Measurements from ENCODE around the gene MYO15A.
A peak's percentile ranks its signal among the peaks of the same experiment; 100 is the strongest.

Gene MYO15A, protein sequence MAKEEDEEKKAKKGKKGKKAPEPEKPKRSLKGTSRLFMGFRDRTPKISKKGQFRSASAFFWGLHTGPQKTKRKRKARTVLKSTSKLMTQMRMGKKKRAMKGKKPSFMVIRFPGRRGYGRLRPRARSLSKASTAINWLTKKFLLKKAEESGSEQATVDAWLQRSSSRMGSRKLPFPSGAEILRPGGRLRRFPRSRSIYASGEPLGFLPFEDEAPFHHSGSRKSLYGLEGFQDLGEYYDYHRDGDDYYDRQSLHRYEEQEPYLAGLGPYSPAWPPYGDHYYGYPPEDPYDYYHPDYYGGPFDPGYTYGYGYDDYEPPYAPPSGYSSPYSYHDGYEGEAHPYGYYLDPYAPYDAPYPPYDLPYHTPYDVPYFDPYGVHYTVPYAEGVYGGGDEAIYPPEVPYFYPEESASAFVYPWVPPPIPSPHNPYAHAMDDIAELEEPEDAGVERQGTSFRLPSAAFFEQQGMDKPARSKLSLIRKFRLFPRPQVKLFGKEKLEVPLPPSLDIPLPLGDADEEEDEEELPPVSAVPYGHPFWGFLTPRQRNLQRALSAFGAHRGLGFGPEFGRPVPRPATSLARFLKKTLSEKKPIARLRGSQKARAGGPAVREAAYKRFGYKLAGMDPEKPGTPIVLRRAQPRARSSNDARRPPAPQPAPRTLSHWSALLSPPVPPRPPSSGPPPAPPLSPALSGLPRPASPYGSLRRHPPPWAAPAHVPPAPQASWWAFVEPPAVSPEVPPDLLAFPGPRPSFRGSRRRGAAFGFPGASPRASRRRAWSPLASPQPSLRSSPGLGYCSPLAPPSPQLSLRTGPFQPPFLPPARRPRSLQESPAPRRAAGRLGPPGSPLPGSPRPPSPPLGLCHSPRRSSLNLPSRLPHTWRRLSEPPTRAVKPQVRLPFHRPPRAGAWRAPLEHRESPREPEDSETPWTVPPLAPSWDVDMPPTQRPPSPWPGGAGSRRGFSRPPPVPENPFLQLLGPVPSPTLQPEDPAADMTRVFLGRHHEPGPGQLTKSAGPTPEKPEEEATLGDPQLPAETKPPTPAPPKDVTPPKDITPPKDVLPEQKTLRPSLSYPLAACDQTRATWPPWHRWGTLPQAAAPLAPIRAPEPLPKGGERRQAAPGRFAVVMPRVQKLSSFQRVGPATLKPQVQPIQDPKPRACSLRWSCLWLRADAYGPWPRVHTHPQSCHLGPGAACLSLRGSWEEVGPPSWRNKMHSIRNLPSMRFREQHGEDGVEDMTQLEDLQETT (N-terminal part only)

DNA sequence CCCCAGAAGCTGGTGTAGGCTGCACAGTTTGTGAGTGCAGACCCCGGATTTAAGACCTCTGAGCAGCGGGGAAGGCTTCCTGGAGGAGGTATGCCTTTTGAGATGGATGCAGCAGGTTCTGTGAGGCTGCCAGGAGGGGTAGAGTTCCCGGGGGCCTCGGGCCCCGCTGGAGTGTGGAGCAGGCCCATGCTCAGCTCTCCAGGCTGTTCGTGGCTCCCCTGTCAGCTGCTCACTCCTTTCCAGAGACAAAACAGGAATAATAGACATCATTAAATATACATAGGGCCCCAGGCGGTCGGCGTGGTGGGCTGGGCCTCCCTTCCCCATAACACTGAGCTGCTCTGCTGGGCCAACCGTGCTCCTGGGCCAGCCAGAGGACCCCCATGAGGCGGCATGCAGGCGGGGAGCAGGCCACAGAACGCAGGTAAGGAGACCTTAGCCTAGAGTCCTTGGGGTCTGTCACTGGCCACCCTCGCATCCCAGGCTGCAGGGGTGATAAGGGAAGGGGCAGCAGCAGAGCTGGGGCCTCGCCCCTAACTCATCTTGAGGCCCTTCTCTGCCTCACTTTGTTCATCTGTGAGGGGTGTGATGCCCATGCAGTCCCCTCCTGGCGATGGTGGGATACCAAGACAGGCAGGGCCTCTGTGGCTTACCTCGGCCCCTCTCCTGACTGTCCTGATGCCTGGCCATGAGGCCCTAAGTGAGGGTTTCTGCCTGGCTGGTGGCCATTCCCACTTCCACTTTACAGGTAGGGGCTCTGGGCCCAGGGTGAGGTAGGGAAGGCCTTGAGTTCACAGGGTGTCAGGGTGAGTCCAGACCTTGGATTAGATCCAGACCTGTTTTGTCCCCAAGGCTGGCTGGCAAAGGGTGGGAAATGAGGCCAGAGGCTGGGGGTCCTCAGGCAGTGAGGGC, at the start of gene MYO15A:
Gene MYO15A, plus strand, starts transcription at position 356 of the 912 bp plus-strand sequence. CDS start 10,045 bp downstream, outside the sequence.
- no peak for DNase-seq (ENCODE audit: low read depth in 3 of 3)

DNA sequence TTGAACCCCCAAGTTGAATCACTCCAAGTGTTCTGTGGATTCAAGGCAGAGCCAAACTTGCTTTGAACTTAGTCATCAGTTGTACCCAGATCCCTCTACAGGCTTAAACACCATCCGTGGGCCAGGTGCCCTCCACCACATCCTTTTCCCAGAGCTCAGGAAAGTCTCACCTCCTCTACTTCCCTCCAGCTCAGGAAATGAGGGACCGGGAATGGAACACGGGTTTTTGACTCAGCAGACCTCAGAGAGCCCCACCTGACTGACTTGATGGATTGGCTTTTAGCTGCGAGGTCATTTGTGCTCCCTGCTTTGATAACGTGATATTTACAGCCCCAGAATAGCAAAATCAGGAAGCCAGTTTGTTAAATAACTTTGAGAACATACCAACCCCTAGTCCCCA, 49.3 kb upstream of the MYO15A start:
- DNase-seq (ENCODE audit: low read depth in 3 of 3) = no peak

DNA sequence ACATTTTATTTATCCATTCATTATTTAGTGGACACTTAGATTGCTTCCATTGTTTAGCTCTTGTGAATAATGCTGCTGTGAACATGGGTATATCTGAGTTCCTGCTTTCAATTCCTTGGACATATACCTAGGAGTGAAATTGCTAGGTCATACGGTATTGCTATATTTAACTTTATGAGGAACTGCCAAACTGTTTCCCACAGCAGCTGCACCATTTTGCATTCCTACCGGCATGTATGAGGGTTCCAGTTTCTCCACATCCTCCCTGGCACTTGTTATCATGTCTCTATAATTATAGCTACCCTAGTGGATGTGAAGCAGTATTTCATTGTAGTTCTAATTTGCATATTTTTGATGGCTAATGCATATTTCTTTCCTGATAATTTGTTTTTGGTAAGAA, 44.5 kb upstream of the MYO15A start:
- no peak for DNase-seq (ENCODE audit: low read depth in 3 of 3)

DNA sequence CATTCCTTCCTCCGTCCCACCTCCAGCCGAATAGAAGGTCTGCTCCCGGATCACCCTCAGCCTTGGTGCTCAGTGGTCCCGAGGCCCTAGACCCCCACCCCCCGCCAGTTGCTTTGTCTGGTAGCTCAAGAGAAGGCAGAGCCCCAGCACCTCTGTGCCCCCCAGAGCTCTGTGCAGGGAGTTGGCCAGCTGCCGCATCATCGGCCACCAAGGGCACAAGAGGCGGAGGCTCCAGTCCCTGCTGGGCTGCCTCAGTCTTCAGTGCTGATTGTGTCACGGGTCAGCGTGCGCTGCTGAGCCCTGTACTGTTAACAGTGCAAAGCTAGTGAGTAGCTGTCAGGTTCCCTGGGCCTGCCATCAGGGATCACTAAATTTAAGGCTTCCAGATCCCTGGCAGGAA, 43.0 kb upstream of the MYO15A start:
- DNase-seq (ENCODE audit: low read depth in 3 of 3) = no peak

DNA sequence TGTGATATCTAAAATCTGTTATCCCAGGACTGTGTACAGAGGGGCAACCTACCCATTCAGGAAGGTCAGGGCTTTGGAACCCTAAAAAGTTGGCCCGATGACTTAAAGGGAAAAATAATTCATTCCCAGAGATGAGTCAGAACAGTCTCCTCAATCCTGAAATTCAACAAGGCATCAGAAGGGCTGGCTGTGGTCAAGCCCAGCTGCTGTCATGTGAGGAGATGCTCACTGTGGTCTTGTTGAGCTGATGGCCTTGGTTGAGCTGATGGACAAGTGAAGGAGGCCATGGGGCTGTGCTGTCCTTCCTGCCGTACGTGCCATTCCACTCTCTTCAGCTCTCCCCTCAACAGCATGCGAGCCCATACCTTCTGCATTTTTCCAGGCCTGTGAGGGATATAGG, 41.7 kb upstream of the MYO15A start:
- DNase-seq (ENCODE audit: low read depth in 3 of 3) = no peak

DNA sequence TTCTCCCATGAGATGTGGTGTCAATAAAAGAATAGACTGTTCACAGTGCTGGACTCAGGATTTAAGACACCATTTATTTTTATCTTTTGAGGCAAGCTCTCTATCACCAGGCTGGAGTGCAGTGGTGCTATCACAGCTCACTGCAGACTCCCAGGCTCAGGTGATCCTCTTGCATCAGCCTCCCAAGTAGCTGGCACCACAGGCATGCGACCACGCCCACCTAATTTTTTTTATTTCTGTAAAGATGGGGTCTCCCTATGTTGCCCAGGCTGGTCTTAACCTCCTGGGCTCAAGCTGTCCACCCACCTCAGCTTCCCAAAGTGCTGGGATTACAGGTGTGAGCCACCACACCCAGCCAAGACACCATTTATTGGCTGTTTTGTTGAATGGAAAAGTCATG, 39.5 kb upstream of the MYO15A start:
- no peak for DNase-seq (ENCODE audit: low read depth in 3 of 3)

DNA sequence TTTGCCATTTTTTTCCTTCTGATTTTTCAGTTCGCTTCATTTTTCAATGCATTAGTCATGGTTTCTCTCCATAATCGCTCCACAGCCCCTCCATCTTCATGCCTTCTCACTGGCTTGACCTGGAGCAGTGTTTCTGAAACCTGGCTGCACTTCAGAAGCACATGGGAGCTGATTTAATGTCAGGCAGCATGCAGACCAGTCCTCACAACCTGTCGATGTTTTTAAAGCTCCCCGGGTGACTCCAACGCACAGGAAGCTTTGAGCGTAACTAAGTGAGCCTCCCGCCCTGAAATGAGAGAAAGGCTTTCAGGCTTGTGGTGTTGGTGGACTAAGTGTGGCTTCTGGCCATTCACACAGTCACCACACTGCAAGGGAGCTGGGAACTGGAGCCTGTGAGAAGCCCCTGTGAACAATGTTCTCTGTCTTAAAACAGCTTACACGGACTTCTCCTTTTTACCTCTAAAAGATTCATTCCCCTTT, 37.7 kb upstream of the MYO15A start:
- DNase-seq (ENCODE audit: low read depth in 3 of 3) = no peak

DNA sequence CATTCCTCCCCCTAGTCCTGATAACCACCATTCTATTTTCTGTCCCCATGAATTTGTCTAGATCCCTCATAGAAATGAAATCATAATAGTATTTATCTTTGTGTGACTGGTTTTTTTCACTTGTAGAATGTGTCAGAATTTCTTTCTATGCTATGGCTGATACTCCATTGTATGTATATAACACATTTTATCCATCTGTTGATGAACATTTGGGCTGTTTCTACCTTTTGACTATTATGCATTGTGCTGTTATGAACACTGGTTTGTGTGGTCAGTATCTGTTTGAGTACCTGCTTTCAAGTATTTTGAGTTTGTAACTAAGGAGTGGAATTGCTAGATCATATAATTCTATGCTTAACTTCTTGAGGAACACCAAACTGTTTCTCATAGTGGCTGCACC, 36.8 kb upstream of the MYO15A start:
- DNase-seq (ENCODE audit: low read depth in 3 of 3) = no peak

DNA sequence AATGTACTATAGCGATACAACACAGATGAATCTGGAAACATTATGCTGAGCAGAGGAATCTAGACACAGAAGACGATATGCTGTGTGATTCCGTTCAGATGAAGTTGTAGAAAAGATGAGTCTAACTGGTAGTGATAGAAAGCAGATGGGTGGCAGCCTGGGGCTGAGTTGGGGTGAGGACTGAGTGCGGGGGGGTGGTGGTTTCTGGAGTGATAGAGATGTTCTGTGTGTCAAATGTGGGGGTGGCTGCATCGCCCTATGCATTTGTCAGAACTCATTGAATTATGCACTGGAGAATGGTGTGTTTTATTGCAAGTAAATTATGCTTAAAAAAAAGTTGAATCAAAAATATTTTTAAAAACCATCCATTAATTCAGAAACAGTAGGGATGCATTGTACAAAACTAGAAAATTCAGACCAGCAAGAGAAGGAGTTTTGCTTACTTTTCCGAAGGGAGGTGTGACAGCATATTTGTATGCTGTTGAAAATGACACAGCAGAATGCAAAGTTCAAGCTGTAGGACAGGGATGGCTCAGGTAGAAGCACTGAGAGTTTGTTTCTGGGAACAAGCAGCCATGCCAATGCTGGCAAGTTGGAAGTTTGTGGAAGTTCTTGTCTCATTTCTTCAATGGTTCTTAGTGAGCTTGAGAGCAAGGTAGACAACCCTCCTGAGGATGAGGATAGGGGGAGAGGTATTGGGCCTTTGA, 33.8 kb upstream of the MYO15A start:
- no peak for DNase-seq (ENCODE audit: low read depth in 3 of 3)

DNA sequence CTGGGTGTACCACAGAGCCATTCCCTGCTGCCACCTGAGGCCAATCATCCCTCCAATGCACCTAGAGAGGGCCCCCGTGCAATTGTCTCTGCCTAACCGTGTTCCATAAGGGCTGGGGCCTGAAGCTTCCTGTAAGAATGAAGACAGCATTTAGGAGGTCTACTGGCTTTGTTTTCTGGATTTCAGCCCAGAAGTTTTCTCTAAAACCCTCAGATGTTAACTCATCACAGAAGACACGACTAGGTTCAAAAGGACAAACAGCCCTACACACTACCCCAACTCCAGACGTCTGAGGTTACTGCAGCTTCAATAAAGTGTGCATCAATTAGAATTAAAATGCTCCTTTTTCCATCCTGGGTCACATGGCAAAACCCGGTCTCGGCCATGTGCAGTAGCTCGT, 31.6 kb upstream of the MYO15A start:
- DNase-seq (ENCODE audit: low read depth in 3 of 3) = no peak

DNA sequence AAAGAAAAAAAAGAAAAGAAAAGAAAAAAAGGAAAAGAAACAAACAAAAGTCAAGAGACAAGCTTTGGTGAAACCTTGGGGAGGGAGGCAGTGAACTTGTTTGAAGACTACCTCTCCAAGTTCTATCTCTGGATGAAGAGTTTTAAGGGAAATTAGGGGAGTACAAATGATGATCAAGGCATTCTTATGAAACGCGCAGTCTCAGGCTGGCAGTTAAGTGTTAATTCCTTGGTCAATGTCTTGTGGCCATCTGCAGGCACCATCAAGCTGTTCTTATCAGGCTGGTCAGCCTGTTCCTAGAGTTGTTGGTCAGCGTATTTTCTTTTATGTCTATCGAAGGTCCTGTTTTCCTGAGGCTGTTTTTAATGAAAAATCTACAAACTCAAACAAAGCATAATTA, 29.0 kb upstream of the MYO15A start:
- no peak for DNase-seq (ENCODE audit: low read depth in 3 of 3)

DNA sequence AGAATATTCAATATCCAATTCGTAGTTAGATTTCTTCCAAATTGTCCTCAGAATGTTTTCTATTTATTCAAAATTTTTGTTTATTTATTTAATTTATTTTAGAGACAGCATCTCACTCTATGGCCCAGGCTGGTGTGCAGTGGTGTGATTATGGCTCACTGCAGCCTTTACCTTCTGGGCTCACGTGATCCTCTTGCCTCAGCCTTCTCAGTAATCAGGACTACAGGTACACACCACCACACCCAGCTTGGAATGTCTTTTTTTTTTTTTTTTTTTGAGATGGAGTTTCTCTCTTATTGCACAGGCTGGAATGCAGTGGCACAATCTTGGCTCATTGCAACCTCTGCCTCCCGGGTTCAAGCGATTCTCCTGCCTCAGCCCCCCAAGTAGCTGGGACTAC, 24.3 kb upstream of the MYO15A start:
- DNase-seq (ENCODE audit: low read depth in 3 of 3) = no peak

DNA sequence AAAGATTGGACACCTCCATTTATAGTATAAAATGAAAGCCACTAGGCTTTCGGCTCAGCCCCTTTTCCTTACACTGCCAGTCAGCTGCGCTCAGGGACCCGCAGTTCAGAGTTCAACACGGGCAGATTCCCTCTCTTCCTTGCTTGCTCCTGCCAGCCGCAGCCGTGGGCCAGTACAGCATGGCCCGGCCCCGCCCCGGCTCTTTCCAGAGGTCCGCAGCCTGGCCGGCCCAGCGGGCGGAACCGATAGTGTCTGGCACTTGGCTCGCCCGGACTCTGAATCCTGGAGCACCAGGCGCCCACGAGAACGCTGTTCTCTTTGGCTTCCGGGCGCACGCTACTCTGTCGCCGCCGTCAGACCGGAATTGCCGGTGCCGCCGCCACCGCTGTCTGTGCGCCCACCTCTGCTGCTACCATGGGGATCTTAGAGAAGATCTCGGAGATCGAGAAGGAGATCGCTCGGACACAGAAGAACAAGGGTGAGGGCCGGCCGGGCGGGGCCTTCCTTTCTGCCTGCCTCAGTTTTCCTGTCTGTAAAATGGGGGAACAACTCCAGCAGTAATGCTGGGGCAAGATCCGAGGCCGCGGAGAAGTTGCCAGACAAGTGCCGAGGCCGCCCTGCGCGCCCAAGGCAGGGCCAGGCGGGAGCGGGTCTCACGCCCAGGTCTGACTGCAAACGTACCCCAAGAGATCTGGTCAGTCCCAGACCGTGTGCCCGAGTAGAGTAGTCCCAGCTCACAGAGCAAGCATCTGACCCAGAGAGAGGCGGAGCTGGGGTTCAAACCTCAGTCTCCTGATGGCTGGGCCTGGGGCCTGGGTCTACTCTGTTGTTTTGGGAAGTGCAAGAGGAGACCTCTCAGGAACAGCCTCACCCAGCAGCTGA, 20.7 kb upstream of the MYO15A start, which contains the start of gene DRG2:
Gene DRG2, plus strand, starts transcription at position 339 of the 882 bp plus-strand sequence. Its CDS starts 76 bp downstream, at position 415.
- DNase-seq (ENCODE audit: low read depth in 3 of 3) = peak; percentile 77 to 82 (median 78)

DNA sequence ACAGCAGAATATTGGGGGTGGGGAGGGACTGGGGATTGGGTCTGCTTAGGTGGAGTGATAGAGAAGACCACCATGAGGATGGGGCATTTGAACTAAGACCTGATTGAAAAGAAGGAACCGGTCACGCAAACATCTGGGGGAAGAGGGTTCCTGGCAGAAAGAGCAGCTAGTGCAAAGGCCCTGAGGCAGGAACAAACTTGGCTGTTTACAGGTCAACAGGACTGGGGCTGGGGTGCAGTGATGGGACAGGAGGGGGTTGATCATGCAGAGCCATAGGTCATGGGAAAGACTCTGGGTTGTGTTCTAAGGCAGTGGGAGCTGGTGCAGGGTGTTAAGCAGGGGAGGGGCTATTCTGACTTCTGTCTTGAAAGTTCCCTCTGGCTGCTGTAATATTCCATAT, 18.9 kb upstream of the MYO15A start:
- no peak for DNase-seq (ENCODE audit: low read depth in 3 of 3)

DNA sequence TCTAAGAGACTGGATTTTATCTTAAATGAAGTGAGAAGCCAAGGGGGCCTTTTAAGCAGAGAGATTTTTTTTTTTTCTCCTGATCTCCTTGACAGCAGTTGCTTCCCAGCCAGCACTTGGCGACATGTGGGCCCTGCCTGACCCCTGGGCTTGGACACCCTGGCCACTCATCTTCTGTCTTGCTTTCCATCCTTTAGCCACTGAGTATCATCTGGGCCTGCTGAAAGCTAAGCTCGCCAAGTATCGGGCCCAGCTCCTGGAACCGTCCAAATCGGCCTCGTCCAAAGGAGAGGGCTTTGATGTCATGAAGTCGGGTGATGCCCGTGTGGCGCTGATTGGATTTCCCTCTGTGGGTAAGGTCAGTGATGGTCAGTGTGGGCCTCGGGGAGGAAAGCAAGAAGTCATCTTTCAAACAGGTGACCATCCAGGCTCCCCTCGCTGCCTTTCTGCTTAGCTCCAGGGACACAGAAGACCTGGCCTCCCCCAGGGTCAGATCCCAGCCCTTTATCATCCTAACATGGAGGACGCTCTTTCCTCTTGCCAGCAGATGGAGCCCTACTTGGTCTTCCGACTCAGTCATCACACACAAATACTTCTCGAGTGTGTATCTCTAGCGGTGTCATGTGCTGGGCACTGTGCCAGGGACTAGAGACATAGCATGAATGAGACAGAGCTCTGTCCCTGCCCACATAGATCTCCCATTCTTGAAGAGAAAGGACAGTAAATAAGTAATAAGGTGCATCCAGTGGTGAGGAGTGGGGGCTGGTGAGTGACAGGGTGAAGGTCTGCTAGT, 14.7 kb upstream of the MYO15A start:
- no peak for DNase-seq (ENCODE audit: low read depth in 3 of 3)

DNA sequence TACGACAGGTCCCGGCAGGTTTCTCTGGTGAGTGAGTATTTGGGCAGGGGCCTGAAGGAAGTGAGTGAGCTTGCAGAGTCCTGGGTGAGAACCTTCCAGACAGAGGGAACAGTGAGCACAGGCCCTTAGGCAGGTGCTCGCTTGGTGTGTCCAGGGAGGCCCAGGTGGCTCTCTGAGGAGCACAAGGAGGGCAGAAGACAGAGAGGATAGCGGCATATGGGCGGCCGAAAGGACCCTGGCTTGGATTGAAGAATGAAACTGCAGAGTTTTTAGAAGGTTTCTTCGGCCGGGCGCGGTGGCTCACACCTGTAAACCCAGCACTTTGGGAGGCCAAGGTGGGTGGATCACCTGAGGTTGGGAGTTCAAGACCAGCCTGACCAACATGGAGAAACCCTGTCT, 14.1 kb upstream of the MYO15A start:
- no peak for DNase-seq (ENCODE audit: low read depth in 3 of 3)

DNA sequence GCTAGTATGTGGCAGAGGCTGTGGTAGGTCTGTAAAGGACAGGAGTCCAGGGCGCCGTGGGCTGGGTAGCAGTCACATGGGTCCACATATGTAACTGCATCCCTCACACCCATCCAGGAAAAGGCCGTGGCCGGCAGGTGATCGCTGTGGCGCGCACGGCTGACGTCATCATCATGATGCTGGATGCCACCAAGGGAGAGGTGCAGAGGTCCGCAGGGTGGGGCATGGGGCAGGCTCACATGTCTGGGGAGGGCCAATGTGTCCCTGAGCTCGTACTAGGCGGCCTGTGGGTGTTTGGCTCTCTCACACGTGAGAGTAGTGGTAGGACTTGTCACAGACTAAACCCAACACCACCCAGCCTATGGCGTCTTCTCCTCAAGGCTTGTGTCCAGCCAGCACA, 9.0 kb upstream of the MYO15A start:
- no peak for DNase-seq (ENCODE audit: low read depth in 3 of 3)

DNA sequence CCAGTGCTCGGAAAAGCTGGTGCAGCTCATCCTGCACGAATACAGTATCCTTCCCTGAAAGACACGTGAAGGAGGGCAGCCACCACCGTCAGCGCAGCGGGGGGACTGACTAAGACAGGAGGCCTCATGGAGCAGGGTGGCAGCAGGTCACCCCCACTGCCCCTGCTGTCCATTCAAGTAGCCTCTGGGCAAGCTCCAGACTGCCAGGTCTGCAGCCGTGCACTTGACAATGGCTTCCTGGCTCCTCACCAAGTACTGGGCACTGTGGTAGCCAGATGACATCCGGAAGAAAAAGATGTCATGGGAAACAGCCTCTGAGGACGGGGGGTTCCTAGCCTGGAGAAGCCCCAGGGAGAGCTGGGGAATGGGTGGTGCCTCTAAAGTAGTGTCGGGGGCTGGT, 7.9 kb upstream of the MYO15A start:
- DNase-seq (ENCODE audit: low read depth in 3 of 3) = no peak

All from stimulated activated CD4-positive, alpha-beta T cell treated with anti-CD3 and anti-CD28 coated beads, TNF-alpha, amount 100 ng/mL, for 4 hours (primary cell).